B cell (primary cell): ENCODE results near the gene C3orf49.

ENCODE experiments used
- CTCF ChIP-seq: fragments of 200-600 bp; IDR thresholded peaks from one replicate; pipeline ENCODE4 v1.8.0; 2022; ENCODE audit warnings: antibody characterized with exemption, mild to moderate bottlenecking
- EZH2 ChIP-seq: IDR thresholded peaks from 2 replicates; pipeline ENCODE4 v1.6.1; 2012; ENCODE audit warnings: borderline replicate concordance, low read depth, mild to moderate bottlenecking, moderate library complexity, low read length; ENCODE audit not compliant: insufficient read depth, poor library complexity, severe bottlenecking

GRCh38 chr3:63849175-63849574 is 30.1 kb downstream of the C3orf49 start:
- no peak for TF ChIP-seq EZH2
- no peak for TF ChIP-seq CTCF
